Breast epithelium (tissue), 3 donors: ENCODE results near the gene CAMSAP1.

Experiments used
- CTCF ChIP-seq, 3 donors: fragments of 450-650 bp; IDR thresholded peaks; one replicate each; pipeline ENCODE4 v1.5.1; 2016 to 2017; ENCODE audit warnings: antibody characterized with exemption in 3 of 3, mild to moderate bottlenecking in 3 of 3, moderate library complexity in 3 of 3
- POLR2A ChIP-seq: fragments of 450-650 bp; IDR thresholded peaks from one replicate; pipeline ENCODE4 v1.6.1; 2016; ENCODE audit warnings: antibody characterized with exemption, mild to moderate bottlenecking, moderate library complexity
- POLR2AphosphoS5 ChIP-seq, 3 donors: sonication (generic); formaldehyde crosslinking; IDR thresholded peaks; one replicate each; pipeline ENCODE4 v1.6.1; 2017; ENCODE audit warnings: antibody characterized with exemption in 3 of 3

GRCh38 chr9:135905380-135906258 lies 1.7 kb downstream of the CAMSAP1 start:
- TF ChIP-seq CTCF (IDR thresholded peaks at IDR 0.05) (no peak), POLR2A (no peak), POLR2AphosphoS5 (IDR thresholded peaks at IDR 0.05) (no peak)
